SW 1271 (cell line): ENCODE data around the gene TBC1D2.

Experiments
- DNase-seq, 2 experiments: peaks; one replicate each; lab custom pipeline; 2025; lab: John Stamatoyannopoulos, UW

TBC1D2 gene

DNA sequence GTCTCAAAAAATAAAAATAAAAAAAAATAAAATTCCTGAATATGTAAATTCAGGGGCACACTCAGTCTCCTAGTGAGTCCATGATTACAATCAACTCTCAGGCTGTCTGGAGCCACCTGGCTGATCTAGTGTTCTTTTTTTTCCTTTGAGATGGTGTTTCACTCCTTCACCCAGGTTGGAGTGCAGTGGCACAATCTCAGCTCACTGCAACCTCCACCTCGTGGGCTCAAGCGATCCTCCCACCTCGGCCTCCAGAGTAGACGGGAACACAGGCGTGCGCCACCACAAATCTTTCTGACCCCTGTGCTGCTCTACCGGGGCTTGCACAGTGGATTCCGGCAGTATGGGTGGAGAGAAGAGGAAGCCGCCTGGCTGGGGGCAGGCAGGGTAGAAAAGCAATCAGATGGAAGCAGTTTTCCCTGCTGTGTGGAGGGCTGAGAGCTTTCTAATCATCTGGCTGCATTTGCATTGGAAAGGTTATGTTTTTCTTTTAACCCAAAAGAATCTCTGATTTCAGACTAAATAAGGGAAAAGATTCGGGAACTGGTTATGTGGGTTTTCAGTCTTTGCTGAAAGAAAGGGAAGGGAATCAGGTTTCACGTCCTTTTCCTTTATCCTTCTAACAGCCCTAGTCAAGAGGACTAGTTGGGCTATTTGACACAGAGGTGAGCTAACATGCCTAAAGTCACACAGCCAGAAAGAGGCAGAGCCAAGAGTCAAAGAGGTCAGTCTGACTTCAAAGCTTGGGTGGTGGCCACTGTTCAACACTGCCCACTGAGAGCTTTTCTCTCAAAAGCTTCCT is 36.7 kb downstream of the TBC1D2 start:
- no peak for DNase-seq

DNA sequence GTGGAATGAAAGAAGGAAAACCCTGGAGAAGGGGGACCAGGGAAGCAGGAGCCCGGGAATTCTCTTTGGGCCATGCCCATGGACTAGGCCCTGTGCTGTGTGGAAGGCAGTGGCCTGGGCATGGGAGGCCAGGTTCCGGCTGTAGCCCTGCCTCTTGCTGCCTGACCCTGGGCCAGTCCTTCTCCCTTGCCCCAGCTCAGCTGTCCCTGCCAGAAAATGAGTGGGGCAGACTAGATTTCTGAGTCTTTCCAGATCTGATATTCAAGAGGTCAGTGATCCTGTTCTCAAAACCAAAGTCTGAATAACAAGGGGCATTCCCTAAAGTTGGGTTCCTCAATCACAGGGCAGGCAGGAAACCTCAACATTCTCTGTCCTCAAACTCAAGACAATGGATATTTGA is 38.2 kb downstream of the TBC1D2 start:
- DNase-seq: no peak

DNA sequence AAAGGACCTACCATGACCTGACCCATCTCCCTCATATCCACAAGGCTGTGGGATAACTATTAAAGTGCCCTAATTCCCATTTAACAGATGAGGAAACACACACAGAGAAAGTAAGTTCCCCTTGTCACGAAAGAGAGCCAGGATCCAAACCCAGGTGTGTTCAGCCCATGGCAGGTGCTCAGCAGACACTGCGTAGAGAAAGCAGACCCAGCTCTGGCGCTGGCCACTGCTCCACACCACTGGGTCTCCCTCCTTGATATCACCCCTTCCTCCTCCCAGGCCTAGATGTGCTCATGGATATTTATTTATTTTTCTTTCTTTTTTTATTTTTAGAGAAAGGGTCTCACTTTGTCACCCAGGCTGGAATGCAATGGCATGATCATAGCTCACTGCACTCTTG is 39.1 kb downstream of the TBC1D2 start:
- DNase-seq: no peak

DNA sequence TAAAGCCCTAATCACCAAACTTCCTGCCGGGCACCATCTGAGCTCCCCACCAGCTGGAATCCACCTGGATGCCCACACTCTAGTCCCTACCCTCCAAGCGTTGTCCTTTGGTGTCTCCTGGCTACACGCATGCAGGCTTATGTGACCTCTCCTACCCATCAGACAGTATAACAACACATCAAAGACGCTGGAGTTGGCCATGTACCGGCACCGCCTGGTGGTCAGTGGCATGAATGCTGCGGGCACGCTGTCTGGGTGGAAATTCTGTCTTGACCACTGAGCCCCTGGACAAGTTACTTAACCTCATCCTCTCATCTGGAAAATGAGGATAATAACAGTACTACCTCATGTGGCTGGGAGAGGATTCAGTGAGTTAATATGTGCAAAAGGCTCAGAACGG is 39.6 kb downstream of the TBC1D2 start:
- no peak for DNase-seq

DNA sequence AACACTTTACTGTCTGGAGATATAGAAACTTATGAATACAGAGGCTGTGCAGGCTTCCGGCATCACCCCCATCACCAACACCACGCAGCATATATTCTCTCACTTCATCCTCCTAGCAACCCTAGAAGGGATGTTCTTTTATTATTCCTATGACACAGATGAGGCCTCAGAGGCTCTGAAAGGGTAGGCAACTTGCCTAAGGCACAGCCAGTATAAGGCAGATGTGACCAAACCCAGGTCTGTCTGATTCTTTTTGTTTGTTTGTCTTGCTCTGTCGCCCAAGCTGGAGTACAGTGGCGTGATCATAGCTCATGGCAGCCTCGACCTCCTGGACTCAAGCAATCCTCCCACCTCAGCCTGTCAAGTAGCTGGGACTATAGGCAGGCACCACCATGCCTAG is 40.2 kb downstream of the TBC1D2 start:
- DNase-seq: no peak

DNA sequence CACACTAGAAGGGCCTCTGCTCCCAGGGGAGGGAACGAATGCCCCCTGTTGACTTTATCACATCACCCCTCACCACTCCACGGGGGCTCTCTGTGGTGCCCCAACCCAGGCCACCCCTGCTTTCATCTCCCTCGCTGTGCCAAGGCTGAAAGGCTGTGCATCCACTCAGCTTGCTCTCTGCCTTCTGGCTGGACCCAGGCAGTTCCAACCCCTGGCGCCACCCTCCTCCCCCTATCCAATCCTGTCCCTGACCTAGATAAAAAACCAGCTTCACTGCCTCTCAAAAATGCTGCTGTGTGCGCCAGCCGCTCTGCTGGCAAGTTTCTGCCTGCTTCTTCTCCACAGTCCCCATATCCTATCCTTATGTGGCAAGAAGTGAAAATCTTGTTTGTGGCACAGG is 40.6 kb downstream of the TBC1D2 start:
- no peak for DNase-seq

DNA sequence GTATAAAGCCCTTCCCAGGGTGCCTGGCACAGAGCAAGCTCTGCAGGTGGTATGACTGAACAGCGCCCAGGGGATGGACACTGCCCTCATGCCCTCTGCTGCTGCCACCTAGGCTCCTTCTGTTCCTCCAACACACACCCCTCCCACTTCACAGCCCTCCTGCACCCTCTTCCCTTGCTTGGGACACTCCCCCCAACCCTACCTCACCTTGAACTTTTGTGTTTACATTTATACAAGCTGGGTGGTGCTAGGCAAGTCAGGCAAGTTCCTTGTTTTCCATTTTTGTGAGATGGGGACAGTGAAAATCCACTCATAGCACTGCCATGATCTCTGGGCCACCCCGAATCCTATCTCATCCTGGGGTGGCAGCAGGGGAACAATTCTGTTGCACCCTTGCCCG is 44.2 kb downstream of the TBC1D2 start:
- no peak for DNase-seq

DNA sequence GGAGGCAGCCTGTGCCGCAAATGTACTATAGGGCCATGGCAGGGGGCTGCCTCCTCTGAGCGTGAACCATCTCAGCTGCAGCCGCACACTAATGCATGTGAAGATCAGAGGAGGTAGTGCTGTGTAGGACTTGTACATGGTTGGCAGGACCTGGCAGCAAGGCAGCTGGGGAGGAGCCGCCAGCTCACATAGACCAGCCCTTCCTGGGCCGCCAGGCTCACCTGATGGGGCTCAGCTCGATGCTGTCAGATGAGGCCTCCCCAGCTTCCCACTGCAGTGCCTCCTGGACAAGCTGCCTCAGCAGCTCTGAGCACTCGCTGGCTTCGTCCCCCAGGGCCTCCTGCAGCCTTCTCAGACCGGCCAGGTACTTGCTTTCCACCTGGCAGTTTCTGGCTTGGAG is 45.0 kb downstream of the TBC1D2 start:
- no peak for DNase-seq

DNA sequence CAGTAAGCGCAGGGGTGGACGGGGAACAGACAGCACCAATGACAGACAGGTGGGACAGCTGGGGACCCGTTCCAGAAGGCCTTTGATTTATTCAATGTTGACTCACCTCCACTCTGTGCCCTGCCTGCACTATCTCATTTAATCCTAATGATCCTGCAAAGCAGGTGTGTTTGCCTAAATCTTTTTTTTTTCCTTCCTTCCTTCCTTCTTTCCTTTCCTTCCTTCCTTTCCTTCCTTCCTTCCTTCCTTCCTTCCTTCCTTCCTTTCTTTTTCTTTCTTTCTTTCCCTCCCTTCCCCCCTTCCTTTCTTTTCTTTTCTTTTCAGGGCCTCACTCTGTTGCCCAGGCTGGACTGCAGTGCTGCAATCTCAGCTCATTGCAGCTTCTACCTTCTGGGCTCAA is 45.9 kb downstream of the TBC1D2 start:
- DNase-seq: no peak

DNA sequence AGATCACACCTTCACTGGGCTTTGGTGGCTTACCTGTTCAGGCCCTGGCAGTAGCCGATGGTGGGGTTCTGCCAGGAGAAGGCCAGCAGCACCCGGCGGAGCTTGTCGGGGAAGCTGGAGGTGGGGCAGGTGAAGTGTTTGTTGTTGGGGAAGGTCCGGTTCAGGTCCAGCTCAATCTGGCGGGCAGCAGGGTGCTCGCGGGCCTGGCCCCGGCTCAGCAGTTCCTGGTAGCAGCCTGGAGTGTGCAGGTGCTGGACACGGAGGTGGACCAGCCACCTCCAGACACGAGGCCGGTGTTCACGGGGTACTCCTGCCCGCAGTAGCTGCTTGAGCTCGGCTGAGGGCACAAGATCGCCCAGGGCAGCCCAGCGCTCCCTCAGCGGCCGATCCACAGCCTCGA is 46.8 kb downstream of the TBC1D2 start:
- no peak for DNase-seq

DNA sequence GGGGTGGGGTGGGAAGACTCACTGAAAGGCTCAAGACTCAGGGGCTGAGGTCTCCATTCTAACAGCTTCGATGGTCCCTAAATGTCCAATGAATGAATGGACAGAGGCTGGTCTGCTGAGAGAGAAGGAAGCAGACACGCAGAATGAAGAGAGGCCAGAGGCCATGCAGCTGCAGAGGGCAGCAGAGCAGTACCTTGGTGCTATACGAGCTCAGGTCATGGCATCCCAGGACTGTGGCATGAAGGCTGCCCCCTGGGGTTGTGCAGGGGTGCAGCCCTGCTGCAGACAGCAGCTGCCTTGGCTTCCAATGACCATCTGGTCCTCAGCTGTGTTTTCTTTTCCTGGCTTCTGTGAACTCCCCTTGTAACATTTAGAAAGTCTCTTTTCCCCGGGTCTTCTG is 47.8 kb downstream of the TBC1D2 start:
- no peak for DNase-seq

DNA sequence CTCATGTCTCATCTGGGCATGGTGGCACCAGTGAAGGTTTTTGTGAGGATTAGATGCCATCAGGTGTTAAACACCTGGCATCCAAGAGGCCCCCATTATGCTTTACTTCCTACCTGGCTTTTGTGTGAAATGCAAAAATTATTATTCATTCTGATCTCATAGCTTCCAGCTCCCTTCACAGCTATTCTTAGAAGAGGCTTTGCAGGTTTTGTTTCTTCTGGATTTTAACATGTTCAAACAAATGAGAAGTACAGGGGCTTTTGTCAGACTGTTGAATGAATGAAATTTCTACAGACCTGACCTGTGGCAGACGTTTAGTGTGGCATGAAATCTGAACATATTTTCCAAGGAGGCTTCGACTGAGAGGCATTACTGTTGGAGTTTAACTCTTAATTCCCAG is 48.7 kb downstream of the TBC1D2 start:
- DNase-seq: no peak

DNA sequence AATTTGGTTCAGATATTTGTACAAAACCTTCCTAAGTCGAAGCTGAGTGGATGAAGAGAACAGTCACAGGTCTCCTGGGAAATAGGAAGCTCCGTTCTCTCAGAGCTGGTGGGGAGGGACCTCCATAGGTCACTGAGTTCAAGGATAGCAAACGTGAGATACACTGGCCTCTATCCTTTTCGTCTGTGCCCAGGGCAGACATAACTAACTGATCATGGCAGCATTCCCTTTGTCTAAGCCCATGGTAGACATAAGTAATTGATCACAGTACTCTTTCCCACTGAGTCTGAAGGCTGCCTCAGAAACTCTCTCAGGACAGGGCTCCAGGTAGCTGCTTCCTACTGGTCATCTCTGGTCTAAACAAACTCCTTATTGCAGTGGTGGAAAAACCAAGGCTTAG is 50.8 kb downstream of the TBC1D2 start:
- no peak for DNase-seq

DNA sequence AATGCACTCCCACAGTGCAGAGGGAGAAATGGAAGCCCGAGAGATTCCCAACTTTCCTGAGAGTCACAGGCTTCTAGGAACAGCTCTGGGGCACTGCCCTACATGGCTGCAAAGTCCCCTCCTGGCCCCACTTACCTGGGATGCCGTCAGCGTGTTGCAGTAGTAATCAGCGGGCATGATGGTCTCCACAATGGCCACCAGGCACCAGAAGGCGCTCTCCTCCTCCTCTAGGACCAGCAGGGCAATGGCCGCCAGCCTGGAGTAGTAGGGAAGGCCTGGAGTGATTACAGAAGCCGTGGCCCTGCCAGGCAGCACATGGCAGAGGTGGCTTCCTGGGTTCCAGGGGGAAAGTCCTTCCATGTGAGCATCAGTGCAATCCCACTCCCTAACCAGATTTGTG is 52.3 kb downstream of the TBC1D2 start:
- no peak for DNase-seq

DNA sequence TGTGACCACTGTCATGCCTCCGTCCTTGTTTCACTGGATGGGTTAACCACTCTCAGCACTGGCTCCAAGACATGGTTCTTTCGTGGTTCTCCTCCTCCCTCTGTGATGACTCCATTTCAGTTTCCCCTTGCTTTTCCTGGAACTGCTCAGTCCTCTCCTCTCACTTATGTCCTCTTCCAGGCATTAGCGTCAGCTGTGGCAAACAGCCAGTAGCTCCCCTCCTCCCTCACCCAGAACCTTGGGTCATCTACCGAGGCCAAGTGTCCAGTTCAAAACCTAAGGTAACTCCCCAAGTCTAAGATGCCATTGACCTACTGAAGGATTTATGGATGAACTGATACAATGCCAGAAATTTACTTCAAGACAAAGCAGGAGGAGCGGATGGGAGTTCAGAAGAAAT is 53.2 kb downstream of the TBC1D2 start:
- DNase-seq: no peak

DNA sequence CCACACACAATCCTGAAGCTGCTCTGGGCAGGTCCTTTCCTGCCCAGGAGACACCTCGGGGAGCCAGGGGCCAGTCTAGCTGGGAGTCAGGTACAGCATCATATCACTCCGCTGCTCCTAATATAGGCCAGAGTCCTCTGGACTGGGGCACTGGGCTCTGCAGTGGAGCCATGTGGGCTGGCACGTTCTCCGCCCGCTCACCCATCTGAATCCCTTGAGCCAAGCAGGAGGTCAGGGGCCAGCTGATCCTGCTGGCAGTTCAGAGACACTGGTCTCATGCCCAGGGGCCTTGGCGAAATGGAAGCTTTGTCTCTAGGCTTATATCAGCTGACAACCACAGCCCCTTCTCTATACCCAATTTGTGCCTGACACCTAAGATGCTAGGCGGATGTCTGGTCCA is 53.7 kb downstream of the TBC1D2 start:
- DNase-seq: no peak

DNA sequence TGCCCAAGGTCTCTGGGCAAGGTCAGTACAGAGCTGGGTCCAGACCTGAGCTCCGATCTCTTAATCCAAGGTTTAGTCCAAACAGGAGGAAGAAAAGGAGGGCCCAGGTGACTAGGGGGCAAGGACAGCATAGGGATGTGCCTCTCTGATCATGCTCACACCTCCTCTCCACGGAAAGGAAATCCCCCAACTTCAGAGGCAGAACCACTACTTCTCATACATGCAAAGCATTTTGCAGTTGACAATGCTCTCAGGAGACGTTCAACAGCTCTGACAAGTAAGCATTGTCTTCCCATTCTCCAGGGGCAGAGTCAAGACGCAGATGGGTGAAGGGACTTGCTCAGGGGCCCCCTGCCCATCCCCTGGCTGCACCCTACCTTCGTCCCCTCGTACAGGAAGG is 54.3 kb downstream of the TBC1D2 start:
- DNase-seq: no peak

DNA sequence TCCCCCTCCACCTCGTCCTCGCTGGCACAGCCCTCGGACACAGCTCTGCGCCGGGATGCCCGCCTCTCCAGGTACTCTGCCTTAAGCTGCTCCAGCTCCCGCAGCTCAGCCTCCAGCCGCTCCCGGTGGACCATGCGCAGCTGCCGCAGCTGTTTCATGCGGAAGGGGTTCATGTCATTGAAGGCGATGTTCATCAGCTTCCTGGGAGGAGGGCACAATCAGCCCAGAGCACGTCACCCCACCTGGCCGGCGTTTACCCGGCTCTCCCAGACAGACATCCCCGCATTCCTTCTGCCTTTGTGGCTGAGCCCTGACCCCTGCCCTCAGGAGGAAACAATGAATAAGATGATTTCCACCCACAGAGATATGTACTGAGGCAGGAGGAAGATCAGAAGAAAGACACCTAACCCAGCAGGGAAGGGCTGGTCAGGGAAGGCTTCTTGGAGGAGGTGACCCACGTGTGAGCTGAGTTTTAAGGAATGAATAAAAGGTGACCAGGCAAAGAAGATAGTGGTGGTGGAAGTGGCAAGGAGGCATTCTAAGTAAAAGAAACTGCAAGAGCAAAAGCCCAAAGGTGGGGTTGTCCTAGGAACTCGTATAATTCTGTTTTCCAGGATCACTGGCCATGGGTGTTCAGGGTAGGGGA is 55.9 kb downstream of the TBC1D2 start:
- no peak for DNase-seq

DNA sequence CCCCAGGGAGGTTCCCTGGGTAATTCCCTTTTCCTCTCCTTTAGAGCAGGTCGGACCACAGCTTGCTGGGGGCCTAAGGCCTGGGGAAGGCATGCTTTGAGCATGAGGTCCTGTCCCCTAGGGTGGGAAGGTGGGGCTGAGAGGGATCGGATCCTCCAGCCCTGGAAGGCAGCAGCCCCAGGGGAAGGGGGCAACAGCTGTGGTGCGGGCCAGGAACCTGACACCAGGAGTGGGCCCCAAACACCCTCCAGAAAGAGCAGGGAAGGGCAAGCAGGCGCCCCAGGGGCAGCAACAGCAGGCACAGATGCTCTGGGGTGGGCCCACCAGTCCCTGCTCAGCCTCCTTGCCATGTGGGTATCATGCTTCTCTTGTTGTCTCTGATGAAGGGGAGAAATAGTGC is 59.8 kb downstream of the TBC1D2 start:
- no peak for DNase-seq

DNA sequence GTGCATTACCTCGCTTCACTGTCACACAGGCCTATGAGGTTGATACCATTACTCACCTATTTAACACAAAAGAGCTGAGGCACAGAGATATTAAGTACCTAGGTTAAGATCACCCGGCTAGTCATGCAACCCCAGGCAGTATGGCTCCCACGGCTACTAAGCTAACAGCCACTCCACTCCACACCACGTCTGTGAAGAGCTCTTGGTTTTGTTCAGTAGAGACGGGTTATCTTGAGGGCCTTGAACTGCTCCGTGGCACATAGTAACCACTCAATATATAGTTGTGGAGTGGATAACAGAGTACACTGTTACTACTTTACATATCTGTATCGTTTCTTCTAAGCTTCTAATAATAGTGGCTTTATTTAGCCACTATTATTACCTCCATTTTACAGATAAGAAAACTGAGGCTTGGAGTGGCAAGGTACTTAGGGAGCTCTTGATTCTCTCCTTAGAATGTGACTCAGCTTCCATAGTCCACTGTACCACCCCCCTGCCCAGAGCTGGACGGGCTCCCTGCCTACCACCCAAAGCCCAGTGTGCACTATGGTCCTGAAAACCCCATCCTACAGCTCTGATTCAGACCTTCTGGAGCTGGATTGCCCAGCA is 62.0 kb downstream of the TBC1D2 start:
- DNase-seq: no peak

DNA sequence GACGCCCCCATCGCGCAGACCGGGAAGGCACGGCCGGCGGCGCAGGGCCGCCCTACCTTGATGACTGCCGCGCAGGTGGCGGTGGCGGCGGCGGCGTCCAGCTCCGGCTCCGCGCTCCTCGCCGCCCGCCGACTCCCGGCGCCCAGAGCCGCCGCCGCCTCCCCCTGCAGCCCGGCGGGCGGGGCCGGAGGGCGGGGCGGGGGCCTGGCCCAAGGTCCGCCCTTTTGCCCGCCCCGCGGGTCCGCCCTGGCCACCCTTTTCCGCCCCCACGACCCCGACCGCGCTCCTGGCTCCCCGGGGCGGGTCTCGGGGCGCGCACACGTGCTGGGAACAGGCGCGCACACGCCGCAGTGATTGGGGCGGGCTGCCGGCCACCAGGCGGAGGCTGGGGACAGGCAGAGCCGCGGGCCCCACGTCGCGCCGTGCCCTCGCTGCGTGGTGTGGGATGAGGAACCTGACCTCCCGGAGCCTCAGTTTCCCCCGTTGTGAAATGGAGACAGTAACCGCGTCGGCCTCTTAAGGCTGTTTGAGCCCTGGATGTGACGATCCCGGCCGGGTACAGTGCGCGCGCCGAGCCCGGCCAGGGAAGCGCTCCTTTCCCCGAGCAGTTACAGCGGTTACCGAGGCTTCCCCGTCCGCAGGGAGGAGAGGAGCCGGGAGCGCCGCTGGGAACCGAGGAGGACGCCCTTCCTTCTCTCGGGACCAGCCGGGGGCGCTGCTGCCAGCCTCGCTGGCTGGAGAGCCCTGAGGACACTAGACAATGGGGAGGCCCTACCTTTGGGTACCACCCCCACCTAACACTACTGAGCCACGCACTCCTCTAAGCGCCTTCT is 62.7 kb downstream of the TBC1D2 start, which contains the start of gene CORO2A:
TSS of gene CORO2A (minus strand) at position 135 of the 833 bp plus-strand sequence. CDS start 34,977 bp downstream, outside the sequence.
- peak; percentile 25 to 66 for DNase-seq
